HG03439 (cell line): Measurements from ENCODE around the gene PLIN5.

Source experiments
- ATAC-seq: cut with Tn5 transposase; IDR thresholded peaks from one replicate; pipeline ENCODE4 v1.9.1; 2021; ENCODE audit warnings: mild to moderate bottlenecking, moderate library complexity; ENCODE audit not compliant: unreplicated experiment

PLIN5 gene, protein sequence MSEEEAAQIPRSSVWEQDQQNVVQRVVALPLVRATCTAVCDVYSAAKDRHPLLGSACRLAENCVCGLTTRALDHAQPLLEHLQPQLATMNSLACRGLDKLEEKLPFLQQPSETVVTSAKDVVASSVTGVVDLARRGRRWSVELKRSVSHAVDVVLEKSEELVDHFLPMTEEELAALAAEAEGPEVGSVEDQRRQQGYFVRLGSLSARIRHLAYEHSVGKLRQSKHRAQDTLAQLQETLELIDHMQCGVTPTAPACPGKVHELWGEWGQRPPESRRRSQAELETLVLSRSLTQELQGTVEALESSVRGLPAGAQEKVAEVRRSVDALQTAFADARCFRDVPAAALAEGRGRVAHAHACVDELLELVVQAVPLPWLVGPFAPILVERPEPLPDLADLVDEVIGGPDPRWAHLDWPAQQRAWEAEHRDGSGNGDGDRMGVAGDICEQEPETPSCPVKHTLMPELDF

GRCh38 chr19:4534836-4535658, at the start of gene PLIN5:
Gene PLIN5, minus strand, starts transcription at chr19:4535224. Its CDS starts 1,150 bp downstream, at chr19:4534074.
- ATAC-seq, result no peak

DNA sequence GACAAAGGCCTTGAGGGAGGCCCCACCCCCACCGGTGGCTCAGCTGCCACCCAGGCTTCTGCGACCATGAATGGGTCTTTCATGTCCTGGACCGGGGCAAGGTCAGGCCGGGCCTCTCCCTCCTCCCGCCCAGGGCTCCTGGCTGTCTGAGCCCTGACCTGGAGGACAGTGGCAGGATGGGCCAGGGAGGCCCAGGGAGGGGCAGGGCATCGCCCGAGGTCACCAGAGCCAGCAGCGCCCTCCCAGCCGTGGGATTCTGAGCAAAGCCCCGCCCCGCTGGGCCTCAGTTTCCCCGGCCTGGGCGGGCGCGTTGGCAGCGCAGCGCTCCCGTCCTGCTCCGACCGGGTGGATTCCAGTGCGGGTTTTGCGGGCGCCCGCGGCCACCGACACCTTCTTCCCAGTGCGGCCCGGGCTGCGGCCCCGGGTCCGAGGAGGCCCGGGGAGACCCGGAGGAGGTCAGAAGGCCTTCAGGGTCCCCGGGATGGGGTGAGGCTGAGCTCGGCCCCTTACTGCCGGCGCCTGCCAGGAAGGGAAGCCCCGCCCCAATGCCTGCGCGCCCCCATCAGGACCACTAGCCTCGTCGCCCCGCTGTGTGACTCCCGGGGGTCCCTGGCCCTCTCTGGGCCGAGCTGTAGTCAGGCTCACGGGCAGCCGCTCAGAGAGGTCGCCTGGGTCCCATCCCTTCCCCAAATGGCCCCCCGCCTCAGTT, 49.1 kb upstream of the PLIN5 start:
- no peak for ATAC-seq

GRCh38 chr19:4582980-4583842, 48.2 kb upstream of the PLIN5 start:
- no peak for ATAC-seq

- no peak for ATAC-seq
These were observed 46.9 kb upstream of the PLIN5 start for GRCh38 chr19:4581666-4582553.

DNA sequence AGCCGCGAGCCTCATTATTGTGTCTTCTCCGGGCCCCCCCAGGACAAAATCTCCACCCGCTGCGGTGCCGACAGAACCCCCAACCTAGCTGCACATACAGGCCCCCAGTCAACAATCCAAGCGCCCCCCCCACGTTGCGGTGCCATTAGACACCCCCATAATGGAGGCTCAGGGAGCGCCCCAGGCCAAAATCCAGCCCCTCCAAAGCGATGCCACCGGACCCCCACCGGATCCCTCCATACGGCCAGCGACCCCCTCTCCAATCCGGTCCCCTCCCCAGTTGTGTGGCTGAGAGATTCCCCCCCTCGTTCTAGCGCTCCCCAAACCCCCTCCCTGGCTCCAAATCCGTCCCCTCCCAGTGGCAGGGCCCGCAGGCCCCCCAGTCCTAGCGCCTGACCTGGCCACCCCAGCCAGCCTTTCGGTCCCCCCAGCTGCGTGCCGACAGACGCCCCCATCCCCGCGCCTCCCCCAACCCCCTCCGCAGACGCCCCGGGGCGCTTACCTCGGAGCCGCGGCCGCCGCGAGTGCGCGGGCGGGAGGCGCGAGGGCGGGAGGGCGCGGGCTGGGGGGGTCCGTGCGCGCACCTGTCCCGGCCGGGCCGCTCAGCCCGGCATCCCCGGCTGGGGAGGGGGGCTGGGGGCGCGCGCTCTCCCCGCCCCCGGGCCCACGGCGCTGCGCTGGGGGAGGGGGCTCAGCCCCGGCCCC, 46.1 kb upstream of the PLIN5 start:
- no peak for ATAC-seq

DNA sequence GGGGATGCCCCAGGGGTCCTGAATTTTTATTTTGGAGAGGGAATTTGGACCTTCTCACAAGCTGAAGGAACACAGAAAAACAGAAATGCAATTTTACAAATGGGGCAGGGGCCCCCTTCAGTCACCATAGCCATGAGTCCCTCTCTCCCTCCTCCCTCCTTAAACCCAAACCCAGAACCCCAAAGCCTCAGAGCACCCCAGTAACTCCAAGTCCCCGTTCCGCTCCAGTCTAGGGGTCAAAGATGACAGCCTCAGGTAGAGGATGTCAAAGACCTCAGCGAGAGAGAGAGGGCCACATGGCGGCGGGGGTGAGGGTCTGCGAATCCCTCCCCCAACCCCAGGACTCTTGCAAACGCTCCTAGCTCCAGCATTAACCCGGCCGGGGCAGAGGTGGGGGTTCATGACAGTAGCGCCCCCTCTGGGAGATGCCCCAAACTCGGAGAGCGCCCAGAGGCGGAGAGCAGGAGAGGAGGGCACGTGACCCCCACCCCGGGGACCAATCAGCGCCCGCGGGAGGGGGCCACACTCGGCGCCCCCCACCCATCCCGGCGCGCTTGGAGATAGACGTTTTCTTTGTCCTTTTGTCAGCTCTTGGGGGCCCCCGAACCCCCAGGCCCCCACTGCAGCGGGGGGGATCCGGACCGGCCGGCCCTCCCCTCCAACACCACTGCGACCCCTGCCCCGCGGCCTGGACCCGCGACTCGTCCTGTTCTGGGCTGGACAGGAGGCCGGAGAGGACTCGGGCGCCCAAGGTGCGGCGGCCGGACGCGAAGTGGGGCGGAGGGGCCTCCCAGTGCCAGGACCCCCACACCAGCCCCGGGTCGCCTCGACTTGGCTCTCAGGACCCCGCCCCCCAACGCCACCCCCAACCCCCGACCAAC, 45.2 kb upstream of the PLIN5 start:
- ATAC-seq, result no peak

DNA sequence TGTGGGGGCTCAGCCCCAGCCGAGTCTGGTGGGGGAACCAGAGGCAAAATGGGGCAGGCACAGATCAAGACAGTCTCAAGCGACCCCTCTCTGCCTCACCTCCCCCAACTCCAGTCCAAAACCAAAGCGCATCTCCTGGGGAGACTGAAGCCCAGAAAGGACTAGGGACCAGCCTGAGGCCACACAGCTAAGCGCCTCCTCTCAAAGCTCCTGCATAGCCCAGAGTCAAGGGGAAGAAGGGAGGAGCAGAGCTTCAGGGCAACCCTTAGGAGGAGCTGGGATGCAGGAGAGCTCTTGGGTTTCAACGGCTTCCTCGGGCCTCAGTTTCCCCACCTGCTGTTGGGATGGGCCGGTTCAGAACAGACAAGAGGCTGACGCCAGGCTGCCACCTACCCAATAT, 44.4 kb upstream of the PLIN5 start:
- ATAC-seq, result no peak

GRCh38 chr19:4578552-4579248, 43.7 kb upstream of the PLIN5 start:
- no peak for ATAC-seq

- no peak for ATAC-seq
These were observed 42.2 kb upstream of the PLIN5 start for GRCh38 chr19:4577020-4577782.

- ATAC-seq, result no peak
These were observed 41.3 kb upstream of the PLIN5 start for GRCh38 chr19:4576016-4576933.

DNA sequence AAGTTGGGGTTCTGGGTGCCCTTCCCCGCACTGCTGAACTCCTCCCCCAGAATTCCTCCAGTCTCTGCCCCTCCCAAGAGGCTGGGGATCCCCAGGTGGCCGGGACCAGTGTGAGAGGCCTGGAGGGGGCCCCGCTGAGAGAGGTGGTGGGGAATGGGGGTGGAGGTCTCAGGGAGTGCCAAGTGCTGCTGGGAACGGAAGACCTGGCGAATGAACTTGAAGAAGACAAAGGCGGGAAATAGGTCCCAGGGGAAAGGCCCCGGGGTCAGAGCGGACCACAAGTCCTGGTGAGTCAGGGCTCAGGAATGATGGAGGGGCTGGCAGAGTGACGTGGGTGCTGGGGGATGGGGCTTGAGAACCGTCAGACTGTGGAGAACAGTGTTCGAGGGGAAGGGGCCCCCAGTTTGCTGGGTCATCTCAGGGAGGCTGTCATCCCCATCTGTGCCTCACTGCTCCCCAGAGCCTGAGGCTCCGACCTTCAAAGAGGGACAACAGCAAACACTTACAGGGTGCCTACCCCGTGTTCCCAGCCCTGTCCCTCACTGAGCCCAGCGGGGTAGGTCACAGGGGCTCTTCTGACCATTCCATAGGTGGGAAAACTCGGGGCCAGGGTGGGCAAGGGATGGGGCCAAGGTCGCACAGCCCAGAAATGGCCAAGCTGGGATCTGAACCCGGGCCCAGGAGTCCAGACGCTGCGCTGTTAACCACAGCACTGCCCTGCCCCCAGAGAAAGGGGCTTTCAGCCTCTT, 40.4 kb upstream of the PLIN5 start:
- ATAC-seq, result no peak

- ATAC-seq, result no peak
These were observed 38.7 kb upstream of the PLIN5 start for GRCh38 chr19:4573682-4574081.

- no peak for ATAC-seq
These were observed 36.4 kb upstream of the PLIN5 start for GRCh38 chr19:4571305-4571917.

- ATAC-seq, result no peak
These were observed 35.9 kb upstream of the PLIN5 start for GRCh38 chr19:4570916-4571304.
